Esophagus muscularis mucosa (tissue), 4 donors: Measurements from ENCODE around the gene SHOC1. TPM values are rescaled to one million over a fixed set of nuclear protein-coding genes. Genes with fewer than 3 reads are reported as not detected.
"Not testable (repeated sequence)": the region's sequence is repeated elsewhere in the genome, so short reads cannot be mapped to it uniquely, and the experiment has no call there.

Source experiments
- DNase-seq: peaks from one replicate; pipeline ENCODE4 v3.0.0-alpha.2; 2017; ENCODE audit errors: extremely low spot score
- H3K27ac ChIP-seq, 4 donors: fragments of 200-600 bp; sonication (generic); replicated peaks in 1 of 4; 1 replicate in 3 of 4; 2 replicates in 1 of 4; pipeline ENCODE4 v1.5.1; 2016 to 2019; ENCODE audit warnings: mild to moderate bottlenecking in 1 of 4
- H3K27me3 ChIP-seq, 4 donors: fragments of 200-600 bp; sonication (generic); one replicate each; pipeline versions ENCODE4 v1.5.1 to v1.6.0; 2016 to 2019
- H3K36me3 ChIP-seq, 4 donors: fragments of 200-600 bp; sonication (generic); one replicate each; pipeline ENCODE4 v1.5.1; 2016 to 2019
- H3K4me1 ChIP-seq, 4 donors: fragments of 200-600 bp; sonication (generic); one replicate each; pipeline ENCODE4 v1.5.1; 2016 to 2019
- H3K4me3 ChIP-seq, 4 donors: fragments of 200-600 bp; sonication (generic); 1 replicate in 2 of 4; 2 replicates in 2 of 4; pipeline ENCODE4 v1.5.1; 2016 to 2019; ENCODE audit warnings: mild to moderate bottlenecking in 4 of 4, moderate library complexity in 1 of 4
- H3K9me3 ChIP-seq, 4 donors: fragments of 200-600 bp; sonication (generic); 1 replicate in 3 of 4; 2 replicates in 1 of 4; pipeline ENCODE4 v1.5.1; 2016 to 2019
- CTCF ChIP-seq, 3 experiments: fragments of 200-600 bp in 2 of 3; fragments of 450-650 bp in 1 of 3; sonication (generic) in 2 of 3; IDR thresholded peaks; one replicate each; pipeline ENCODE4 v1.5.1; 2017 to 2019; ENCODE audit warnings: antibody characterized with exemption in 3 of 3, mild to moderate bottlenecking in 2 of 3, moderate library complexity in 1 of 3
- EP300 ChIP-seq: sonication (generic); formaldehyde crosslinking; IDR thresholded peaks from one replicate; pipeline ENCODE4 v1.6.1; 2017; ENCODE audit warnings: antibody characterized with exemption
- POLR2A ChIP-seq: fragments of 450-650 bp; IDR thresholded peaks from one replicate; pipeline ENCODE4 v1.6.1; 2017; ENCODE audit warnings: antibody characterized with exemption, moderate library complexity, mild to moderate bottlenecking, low read depth
- POLR2AphosphoS5 ChIP-seq, 2 donors: sonication (generic); formaldehyde crosslinking; IDR thresholded peaks; one replicate each; pipeline ENCODE4 v1.6.1; 2017; ENCODE audit warnings: antibody characterized with exemption in 2 of 2
- WGBS: methylation state at CpG from one replicate; pipeline ENCODE4 v1.1.5; 2018; 5-methylcytosine and 5-hydroxymethylcytosine counted together
- intact Hi-C: fragments of 100-400 bp; cut with DNase I; formaldehyde crosslinking; loops from one replicate; pipeline ENCODE4 v1.15.1; 2023
- total RNA-seq, 4 donors: library from RNA; depleted of rRNA; stranded (reverse); fragments of >200 nt; gene quantifications; one replicate each; pipeline versions ENCODE4 v1.1.0 to v1.2.1, GENCODE V29; 2016

SHOC1 gene
- total RNA-seq, 4 donors from 2014 or later: under 0.01 TPM; not detected in 3

- Histone ChIP-seq H3K4me1 (no peaks in the 10 kb centered on the region), H3K27ac (no peak overlapping the region), H3K36me3 (peaks cover 0 to 2% (median 0%) of the 10 kb centered on the region in 4 donors), H3K9me3 (no peaks in the 10 kb centered on the region), H3K4me3 (no peak overlapping the region), H3K27me3 (no peaks in the 10 kb centered on the region)
- 93% methylated on average over 1 of the region's 1 CpG for WGBS
- TF ChIP-seq CTCF (IDR thresholded peaks at IDR 0.05): no peak
- no peak for TF ChIP-seq POLR2A
- no peak for TF ChIP-seq POLR2AphosphoS5 (IDR thresholded peaks at IDR 0.05)
- TF ChIP-seq EP300: no peak
- no peak for DNase-seq
- intact Hi-C loops: no loop called here
These were observed 5.3 kb upstream of the SHOC1 start for GRCh38 chr9:111799915-111800526.

- no peaks in the 10 kb centered on the region for H3K9me3 ChIP-seq
- peaks cover 0 to 4% (median 2%) of the 10 kb centered on the region in 4 donors for H3K36me3 ChIP-seq
- H3K27ac ChIP-seq: no peak overlapping the region
- intact Hi-C loops: no loop called here
- no peaks in the 10 kb centered on the region for H3K27me3 ChIP-seq
- TF ChIP-seq EP300: no peak
- TF ChIP-seq POLR2A: no peak
- no peak for TF ChIP-seq POLR2AphosphoS5 (IDR thresholded peaks at IDR 0.05)
- no peak for TF ChIP-seq CTCF (IDR thresholded peaks at IDR 0.05)
- no peaks in the 10 kb centered on the region for H3K4me1 ChIP-seq
- H3K4me3 ChIP-seq: no peak overlapping the region
- no peak for DNase-seq
These were observed 4.8 kb upstream of the SHOC1 start for GRCh38 chr9:111799506-111799905.

- H3K4me1 ChIP-seq: no peaks in the 10 kb centered on the region
- no peaks in the 10 kb centered on the region for H3K27me3 ChIP-seq
- no peak for TF ChIP-seq POLR2AphosphoS5 (IDR thresholded peaks at IDR 0.05)
- no peak for TF ChIP-seq POLR2A
- TF ChIP-seq CTCF (IDR thresholded peaks at IDR 0.05): no peak
- TF ChIP-seq EP300: no peak
- DNase-seq: no peak
- H3K4me3 ChIP-seq: no peak overlapping the region
- H3K36me3 ChIP-seq: peaks cover 0 to 4% (median 2%) of the 10 kb centered on the region in 4 donors
- no peaks in the 10 kb centered on the region for H3K9me3 ChIP-seq
- no peak overlapping the region for H3K27ac ChIP-seq
- intact Hi-C loops: no loop called here
These were observed 4.0 kb upstream of the SHOC1 start for GRCh38 chr9:111798786-111799185.

GRCh38 chr9:111795557-111795839 is 761 bp upstream of the SHOC1 start:
- Histone ChIP-seq H3K36me3 (peaks cover 0 to 4% (median 2%) of the 10 kb centered on the region in 4 donors), H3K27ac (no peak overlapping the region), H3K27me3 (no peaks in the 10 kb centered on the region), H3K4me3 (no peak overlapping the region), H3K9me3 (no peaks in the 10 kb centered on the region), H3K4me1 (no peaks in the 10 kb centered on the region)
- WGBS: 93% methylated on average over 2 of the region's 2 CpGs
- intact Hi-C loops: no loop called here
- TF ChIP-seq POLR2A (no peak), CTCF (IDR thresholded peaks at IDR 0.05) (no peak), EP300 (no peak), POLR2AphosphoS5 (IDR thresholded peaks at IDR 0.05) (no peak)
- no peak for DNase-seq

GRCh38 chr9:111791821-111792220 is 2.9 kb downstream of the SHOC1 start:
- WGBS: 94% methylated on average over 1 of the region's 1 CpG
- H3K4me1 ChIP-seq, H3K9me3 ChIP-seq, DNase-seq, H3K36me3 ChIP-seq, H3K4me3 ChIP-seq, intact Hi-C loops, H3K27ac ChIP-seq, H3K27me3 ChIP-seq: not testable (repeated sequence)
